Endodermal cell (in vitro differentiated cells): Measurements from ENCODE around the gene CASK. TPM values are rescaled to one million over a fixed set of nuclear protein-coding genes. Genes with fewer than 3 reads are reported as not detected.
A peak's percentile ranks its signal among the peaks of the same experiment; 100 is the strongest.

Experiments used
- DNase-seq: peaks from one replicate; pipeline ENCODE4 v3.0.0-alpha.2; 2017
- H3K27ac ChIP-seq: 2 replicates; pipeline ENCODE4 v1.5.1; 2013; ENCODE audit warnings: mild to moderate bottlenecking, low read depth, low read length, moderate library complexity
- H3K27me3 ChIP-seq: 2 replicates; pipeline ENCODE4 v1.6.1; 2013; ENCODE audit warnings: mild to moderate bottlenecking, low read length, moderate library complexity; ENCODE audit not compliant: insufficient read depth, control insufficient read depth, poor library complexity, severe bottlenecking
- H3K36me3 ChIP-seq: 2 replicates; pipeline ENCODE4 v1.7.0; 2013; ENCODE audit warnings: mild to moderate bottlenecking, low read length, moderate library complexity; ENCODE audit not compliant: control insufficient read depth, insufficient read depth
- H3K4me1 ChIP-seq: one replicate; pipeline ENCODE4 v1.7.0; 2013; ENCODE audit warnings: low read length; ENCODE audit not compliant: control insufficient read depth, insufficient read depth
- H3K4me3 ChIP-seq: 2 replicates; pipeline ENCODE4 v1.5.1; 2013; ENCODE audit warnings: mild to moderate bottlenecking, low read length, moderate library complexity
- H3K9ac ChIP-seq: 2 replicates; pipeline ENCODE4 v1.6.1; 2013; ENCODE audit warnings: mild to moderate bottlenecking, low read length, moderate library complexity; ENCODE audit not compliant: poor library complexity, severe bottlenecking; ENCODE audit errors: extremely low read depth
- H3K9me3 ChIP-seq: 2 replicates; pipeline ENCODE4 v1.6.1; 2013; ENCODE audit warnings: mild to moderate bottlenecking, low read length, moderate library complexity; ENCODE audit not compliant: control insufficient read depth
- H3K27ac Mint-ChIP-seq: 2 replicates; pipeline ENCODE4 v1.8.0; 2020; ENCODE audit warnings: mixed read lengths
- H3K27me3 Mint-ChIP-seq: 2 replicates; pipeline ENCODE4 v1.8.0; 2021; ENCODE audit warnings: mild to moderate bottlenecking, mixed read lengths; ENCODE audit not compliant: insufficient read depth
- H3K36me3 Mint-ChIP-seq: 2 replicates; pipeline ENCODE4 v1.8.0; 2020; ENCODE audit warnings: low read depth, mixed read lengths
- H3K4me1 Mint-ChIP-seq: 2 replicates; pipeline ENCODE4 v1.8.0; 2020; ENCODE audit warnings: mixed read lengths
- H3K4me3 Mint-ChIP-seq: 2 replicates; pipeline ENCODE4 v1.8.0; 2020; ENCODE audit warnings: mild to moderate bottlenecking, moderate library complexity, mixed read lengths
- H3K9me3 Mint-ChIP-seq: 2 replicates; pipeline ENCODE4 v1.8.0; 2020; ENCODE audit warnings: mild to moderate bottlenecking, mixed read lengths
- CTCF ChIP-seq: fragments of 200-600 bp; sonication (generic); conservative IDR thresholded peaks from 2 replicates; pipeline ENCODE4 v1.5.0; 2021; ENCODE audit warnings: antibody characterized with exemption, mild to moderate bottlenecking
- WGBS, 2 experiments: methylation state at CpG; one replicate each; pipeline versions ENCODE4 v1.1.5 to v1.1.7; 2013; ENCODE audit warnings: missing lambda C conversion rate in 2 of 2, mixed read lengths in 1 of 2; ENCODE audit not compliant: insufficient coverage in 1 of 2, insufficient read length in 1 of 2; 5-methylcytosine and 5-hydroxymethylcytosine counted together
- total RNA-seq, 2 donors: library from RNA; stranded (reverse); fragmentation: NEBNext Ultra II Directional in 1 of 2; extraction: Animal tissue kit (Norgen Biotek cat#: 25700) in 1 of 2; gene quantifications; 2 replicates in 1 of 2; 3 replicates in 1 of 2; pipeline ENCODE4 v1.2.1, GENCODE V29; 2021

The CASK gene
- total RNA-seq, 2 donors from 2014 or later: 79.1 to 87.1 TPM

GRCh38 chrX:41559235-41560052 lies 363.9 kb downstream of the CASK start:
- no peaks in the 10 kb centered on the region for H3K4me1 ChIP-seq
- H3K9ac ChIP-seq: no peak overlapping the region
- H3K27me3 ChIP-seq: no peaks in the 10 kb centered on the region
- H3K9me3 ChIP-seq: no peaks in the 10 kb centered on the region
- DNase-seq: no peak
- H3K27ac Mint-ChIP-seq: no peak overlapping the region
- no peak for TF ChIP-seq CTCF
- no peaks in the 10 kb centered on the region for H3K4me1 Mint-ChIP-seq
- no peaks in the 10 kb centered on the region for H3K27me3 Mint-ChIP-seq
- H3K27ac ChIP-seq: no peak overlapping the region
- 86 to 96% methylated on average over 2 to 6 of the region's 7 CpGs for WGBS, 2 experiments
- peaks cover 5% of the 10 kb centered on the region for H3K36me3 Mint-ChIP-seq
- peaks cover 28% of the 10 kb centered on the region for H3K9me3 Mint-ChIP-seq
- H3K36me3 ChIP-seq: peaks cover 8% of the 10 kb centered on the region
- H3K4me3 Mint-ChIP-seq: no peak overlapping the region
- no peak overlapping the region for H3K4me3 ChIP-seq

- H3K9ac ChIP-seq: no peak overlapping the region
- H3K27ac ChIP-seq: no peak overlapping the region
- no peaks in the 10 kb centered on the region for H3K27me3 ChIP-seq
- no peaks in the 10 kb centered on the region for H3K9me3 ChIP-seq
- H3K9me3 Mint-ChIP-seq: peaks cover 28% of the 10 kb centered on the region
- TF ChIP-seq CTCF: peak; percentile 65
- no peak for DNase-seq
- no peak overlapping the region for H3K4me3 Mint-ChIP-seq
- peaks cover 8% of the 10 kb centered on the region for H3K36me3 ChIP-seq
- H3K4me3 ChIP-seq: no peak overlapping the region
- WGBS, 2 experiments: no CpG with 5 or more reads among the region's 2 CpGs
- no peaks in the 10 kb centered on the region for H3K4me1 Mint-ChIP-seq
- no peaks in the 10 kb centered on the region for H3K27me3 Mint-ChIP-seq
- no peaks in the 10 kb centered on the region for H3K4me1 ChIP-seq
- peaks cover 5% of the 10 kb centered on the region for H3K36me3 Mint-ChIP-seq
- H3K27ac Mint-ChIP-seq: no peak overlapping the region
These were observed 364.8 kb downstream of the CASK start for GRCh38 chrX:41558531-41558930.

- H3K27me3 ChIP-seq: no peaks in the 10 kb centered on the region
- peaks cover 8% of the 10 kb centered on the region for H3K36me3 ChIP-seq
- no peak for TF ChIP-seq CTCF
- 100% methylated on average over 2 of the region's 2 CpGs; no CpG with 5 or more reads in 1 of the 2 experiments for WGBS, 2 experiments
- H3K36me3 Mint-ChIP-seq: peaks cover 10% of the 10 kb centered on the region
- DNase-seq: no peak
- H3K9me3 ChIP-seq: no peaks in the 10 kb centered on the region
- H3K27me3 Mint-ChIP-seq: no peaks in the 10 kb centered on the region
- peaks cover 32% of the 10 kb centered on the region for H3K9me3 Mint-ChIP-seq
- no peaks in the 10 kb centered on the region for H3K4me1 Mint-ChIP-seq
- H3K27ac ChIP-seq: no peak overlapping the region
- no peak overlapping the region for H3K9ac ChIP-seq
- no peak overlapping the region for H3K27ac Mint-ChIP-seq
- H3K4me3 Mint-ChIP-seq: no peak overlapping the region
- H3K4me3 ChIP-seq: no peak overlapping the region
- H3K4me1 ChIP-seq: no peaks in the 10 kb centered on the region
These were observed 366.4 kb downstream of the CASK start for GRCh38 chrX:41556958-41557357.
